GM21825 (cell line): ENCODE measurements around the gene WIPF3.
"Not testable (repeated sequence)": the region's sequence is repeated elsewhere in the genome, so short reads cannot be mapped to it uniquely, and the experiment has no call there.

Source experiments
- ATAC-seq: cut with Tn5 transposase; IDR thresholded peaks from one replicate; pipeline ENCODE4 v1.9.1; 2021; ENCODE audit warnings: mild to moderate bottlenecking, moderate library complexity; ENCODE audit not compliant: unreplicated experiment

Gene WIPF3

GRCh38 chr7:29946428-29947186 is 140.3 kb downstream of the WIPF3 start:
- no peak for ATAC-seq

DNA sequence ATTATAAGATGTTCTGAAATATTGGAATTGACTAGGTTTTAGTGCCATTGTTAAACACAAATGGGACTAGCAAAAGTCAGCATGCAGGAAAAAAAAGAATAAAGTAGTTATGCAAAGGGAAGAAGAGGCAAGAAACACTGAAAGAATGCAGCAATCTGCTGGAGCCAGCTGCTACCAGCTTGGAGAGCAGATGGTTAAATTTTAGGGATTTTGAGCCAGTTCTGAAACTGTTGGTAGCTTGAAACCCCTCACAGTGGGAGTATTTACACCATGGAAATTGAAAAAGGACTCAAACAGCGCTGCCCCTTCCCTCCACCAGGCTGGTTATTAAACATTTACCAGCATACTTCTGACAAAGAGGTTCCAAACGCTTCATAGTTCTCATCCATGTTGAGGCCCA is 142.3 kb downstream of the WIPF3 start:
- ATAC-seq, result no peak

- ATAC-seq, result no peak
Observed at GRCh38 chr7:29950480-29950879, 144.2 kb downstream of the WIPF3 start.

DNA sequence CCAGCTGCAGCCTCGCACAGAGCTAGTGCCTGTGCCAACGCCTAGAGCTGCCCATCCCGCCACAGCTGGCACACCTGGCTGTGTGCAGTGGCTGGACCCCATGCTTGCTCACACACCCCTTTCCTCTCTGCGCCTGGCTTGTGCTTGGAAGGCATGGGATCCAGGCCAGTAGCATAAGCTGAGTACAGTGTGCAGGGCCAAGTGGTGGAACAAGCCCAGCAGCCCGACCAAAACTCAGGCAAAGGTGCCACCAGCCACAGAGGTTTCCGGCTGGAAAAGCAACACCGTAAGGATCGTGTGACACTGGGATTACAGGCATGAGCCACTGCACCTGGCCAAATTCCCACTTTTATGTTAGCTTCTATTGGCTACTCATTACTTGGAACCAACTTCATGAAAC is 144.9 kb downstream of the WIPF3 start:
- ATAC-seq, result no peak

GRCh38 chr7:29953726-29954347 is 147.5 kb downstream of the WIPF3 start:
- no peak for ATAC-seq

GRCh38 chr7:29955075-29955792 is 148.9 kb downstream of the WIPF3 start:
- no peak for ATAC-seq

GRCh38 chr7:29955799-29956486 is 149.6 kb downstream of the WIPF3 start:
- peak; percentile 90 for ATAC-seq

- ATAC-seq, result peak; percentile 17
Observed at GRCh38 chr7:29956487-29956836, 150.2 kb downstream of the WIPF3 start.

DNA sequence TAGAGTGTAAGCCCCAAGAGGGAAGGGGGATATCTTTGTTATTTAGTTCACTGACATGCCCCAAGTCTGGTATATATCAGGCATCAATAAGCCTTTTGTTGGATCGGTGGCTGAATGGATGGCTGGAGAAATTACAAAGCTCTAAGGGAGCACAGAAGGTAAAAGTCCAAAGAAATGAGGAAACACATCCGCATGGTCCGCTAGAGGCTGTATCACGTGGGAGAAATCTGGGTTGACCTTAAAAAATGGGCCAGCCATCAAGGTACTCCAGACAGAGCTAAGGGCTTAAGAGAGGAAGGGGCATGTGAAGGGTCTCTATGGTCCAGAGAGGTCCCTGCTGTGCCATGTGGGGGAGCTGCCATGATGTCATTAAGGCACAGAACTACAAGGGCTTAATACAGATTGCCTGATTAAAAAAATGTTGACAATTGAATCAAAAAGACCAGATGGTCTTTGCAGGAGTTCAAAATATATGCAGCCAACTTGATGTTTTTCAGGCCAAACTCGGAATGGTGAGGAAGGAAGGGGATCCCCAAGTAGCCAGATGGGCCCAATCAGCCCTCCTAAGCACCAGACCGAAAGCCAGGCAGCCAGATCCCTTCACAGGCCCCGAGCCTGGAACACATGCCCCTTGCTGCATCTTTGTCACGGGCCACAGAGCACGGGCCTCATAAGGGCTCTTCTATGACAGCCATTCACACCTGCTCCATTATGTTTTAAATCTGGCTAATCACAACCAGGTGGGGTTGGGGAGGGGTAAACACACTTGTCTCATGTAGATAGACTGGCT is 151.4 kb downstream of the WIPF3 start:
- ATAC-seq, result no peak

DNA sequence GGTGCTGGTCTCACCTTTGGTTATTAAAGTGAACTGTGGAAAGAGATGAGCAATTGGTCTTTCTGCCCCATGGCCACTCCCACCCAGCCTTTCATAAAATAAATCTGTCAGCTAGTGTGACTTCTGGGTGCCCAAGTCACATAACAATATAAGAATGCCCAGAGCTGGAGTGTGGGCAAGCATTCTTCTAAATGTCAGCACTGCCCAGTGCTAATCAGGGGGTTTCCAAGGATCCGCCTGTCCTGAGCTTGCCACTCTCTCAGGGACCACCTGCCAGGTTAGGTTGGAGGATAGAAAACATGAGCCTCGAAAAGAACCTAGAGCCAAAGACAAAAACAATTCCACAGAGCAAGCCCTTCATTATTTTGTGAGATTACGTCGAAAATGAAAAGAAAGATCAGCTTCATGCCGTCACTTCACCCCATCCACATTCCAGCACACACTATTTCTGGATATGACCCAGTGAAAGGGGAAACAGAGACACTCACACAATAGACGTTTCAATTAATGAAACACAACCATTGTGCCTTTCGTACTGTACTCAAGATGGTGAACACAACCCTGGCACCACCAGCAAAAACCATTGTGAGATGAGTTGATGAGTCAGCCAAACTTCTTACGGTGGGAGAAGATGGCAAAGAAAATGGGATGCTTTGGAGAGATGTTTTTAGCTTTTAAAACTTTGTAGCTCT is 152.5 kb downstream of the WIPF3 start:
- no peak for ATAC-seq

DNA sequence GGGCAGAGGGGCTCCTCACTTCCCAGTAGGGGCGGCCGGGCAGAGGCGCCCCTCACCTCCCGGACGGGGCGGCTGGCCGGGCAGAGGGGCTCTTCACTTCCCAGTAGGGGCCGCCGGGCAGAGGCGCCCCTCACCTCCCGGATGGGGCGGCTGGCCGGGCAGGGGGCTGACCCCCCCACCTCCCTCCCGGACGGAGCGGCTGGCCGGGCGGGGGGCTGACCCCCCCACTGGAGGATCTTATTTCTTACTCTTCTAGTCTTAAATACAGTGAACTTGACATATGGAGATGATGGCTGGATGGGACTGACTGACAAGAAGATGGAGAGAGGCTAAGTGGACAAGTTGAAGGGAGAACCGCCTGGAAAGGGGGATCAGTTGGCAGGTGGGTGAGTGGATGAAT is 155.3 kb downstream of the WIPF3 start:
- not testable (repeated sequence) for ATAC-seq

- ATAC-seq, result no peak
Observed at GRCh38 chr7:29962035-29962434, 155.7 kb downstream of the WIPF3 start.

DNA sequence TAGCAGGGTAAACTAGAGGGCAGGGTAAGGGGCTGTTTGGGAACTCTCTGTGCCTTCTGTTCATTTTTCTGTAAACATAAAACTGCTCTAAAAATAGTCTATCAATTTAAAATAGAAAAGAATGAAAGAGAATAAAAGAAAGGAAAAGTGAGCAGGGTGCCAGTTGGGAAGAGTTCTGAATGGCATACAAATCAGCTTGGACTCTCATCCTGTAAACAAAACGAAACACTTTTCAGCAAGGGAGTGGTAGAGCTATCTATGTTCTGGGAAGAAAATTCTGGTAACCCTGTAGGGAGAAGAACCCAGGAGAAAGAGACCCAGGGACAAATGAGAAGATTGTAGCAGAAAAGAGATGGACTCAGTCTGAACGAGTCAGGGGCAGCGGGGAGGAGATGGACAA is 158.7 kb downstream of the WIPF3 start:
- no peak for ATAC-seq
